Measurements from ENCODE around the gene STT3B. TPM values are rescaled to one million over a fixed set of nuclear protein-coding genes. Genes with fewer than 3 reads are reported as not detected.

STT3B gene
- total RNA-seq, 2 experiments from 2014 or later: 93.5 to 122 TPM

- no TSS peak for BruUV-seq (replicated peaks)
- Histone ChIP-seq H3K36me3 (ENCODE audit: insufficient read depth, low read length) (peaks cover 87% of the 10 kb centered on the region), H3K79me2 (ENCODE audit: insufficient read depth, low read depth, low read length) (peaks cover 100% of the 10 kb centered on the region), H3K4me3 (ENCODE audit: low read depth, low read length, poor library complexity, severe bottlenecking) (no peak overlapping the region), H3K9me2 (ENCODE audit: insufficient read depth, low read length) (no peaks in the 10 kb centered on the region), H3K4me2 (ENCODE audit: low read length) (no peak overlapping the region), H3K4me1 (ENCODE audit: insufficient read depth, low read length, poor library complexity, severe bottlenecking) (peaks cover 20% of the 10 kb centered on the region), H3K9me3 (ENCODE audit: low read length) (peaks cover 18% of the 10 kb centered on the region; the same call in 1 of the 2 replicates), H3K27ac (ENCODE audit: low read depth, low read length, poor library complexity, severe bottlenecking) (no peak overlapping the region), H2AFZ (ENCODE audit: low read length) (no peak overlapping the region), H4K20me1 (ENCODE audit: insufficient read depth, low read length) (peaks cover 13% of the 10 kb centered on the region)
- ChIA-PET POLR2A (interaction anchor here (0.7 to 3.0 kb wide), 8 partner anchors 11 to 361 kb away, joined by 3 to 13 read pairs (median 5); partner anchors contain the start of gene STT3B), CTCF (ENCODE audit: unreplicated experiment) (no interaction called here)
- DNase-seq (ENCODE audit: low spot score): no peak
- TF ChIP-seq EZH2phosphoT487 (IDR thresholded peaks at IDR 0.05; ENCODE audit: borderline replicate concordance, low read depth, low read length): no peak
- no peak for TF ChIP-seq CTCF (conservative IDR thresholded peaks at IDR 0.05; ENCODE audit: low read length)
- intact Hi-C loops (cut with micrococcal nuclease; ENCODE audit: unreplicated experiment): no loop called here
Measured at GRCh38 chr3:31579828-31580227, 47.1 kb downstream of the STT3B start.

- TSS peak; percentile 13 for BruUV-seq (replicated peaks)
- POLR2A ChIA-PET: interaction anchor here (0.6 to 3.0 kb wide), 8 partner anchors 11 to 802 kb away, joined by 3 to 13 read pairs (median 3); partner anchors contain the start of gene STT3B
- DNase-seq (ENCODE audit: low spot score): no peak
Measured at GRCh38 chr3:31580645-31581044, 47.9 kb downstream of the STT3B start.

More at GRCh38 chr3:31580645-31581044, 47.9 kb downstream of the STT3B start:
- peaks cover 27% of the 10 kb centered on the region; the same call in 1 of the 2 replicates for H3K9me3 ChIP-seq (ENCODE audit: low read length)
- H2AFZ ChIP-seq (ENCODE audit: low read length): no peak overlapping the region
- no peak for TF ChIP-seq EZH2phosphoT487 (IDR thresholded peaks at IDR 0.05; ENCODE audit: borderline replicate concordance, low read depth, low read length)
- TF ChIP-seq CTCF (conservative IDR thresholded peaks at IDR 0.05; ENCODE audit: low read length): no peak
- no peak overlapping the region for H3K4me3 ChIP-seq (ENCODE audit: low read depth, low read length, poor library complexity, severe bottlenecking)
- intact Hi-C loops (cut with micrococcal nuclease; ENCODE audit: unreplicated experiment): no loop called here
- H3K4me2 ChIP-seq (ENCODE audit: low read length): no peak overlapping the region
- H4K20me1 ChIP-seq (ENCODE audit: insufficient read depth, low read length): peaks cover 5% of the 10 kb centered on the region; the same call in 1 of the 2 replicates
- H3K27ac ChIP-seq (ENCODE audit: low read depth, low read length, poor library complexity, severe bottlenecking): no peak overlapping the region
- peaks cover 12% of the 10 kb centered on the region for H3K4me1 ChIP-seq (ENCODE audit: insufficient read depth, low read length, poor library complexity, severe bottlenecking)
- peaks cover 95% of the 10 kb centered on the region for H3K36me3 ChIP-seq (ENCODE audit: insufficient read depth, low read length)
- H3K9me2 ChIP-seq (ENCODE audit: insufficient read depth, low read length): no peaks in the 10 kb centered on the region
- CTCF ChIA-PET (ENCODE audit: unreplicated experiment): no interaction called here
- H3K79me2 ChIP-seq (ENCODE audit: insufficient read depth, low read depth, low read length): peaks cover 100% of the 10 kb centered on the region
